ENCODE data around the gene ARCN1.
A peak's percentile ranks its signal among the peaks of the same experiment; 100 is the strongest.
"Not testable (repeated sequence)": the region's sequence is repeated elsewhere in the genome, so short reads cannot be mapped to it uniquely, and the experiment has no call there.

Gene ARCN1

GRCh38 chr11:118609380-118610224 lies 37.4 kb downstream of the ARCN1 start:
- H3K4me3 Mint-ChIP-seq = peak overlapping the region; percentile 79
- no peak overlapping the region for H3K27ac Mint-ChIP-seq
- DNase-seq = peak; percentile 38
- H3K4me1 Mint-ChIP-seq = peaks cover 65% of the 10 kb centered on the region
- no peaks in the 10 kb centered on the region for H3K9me3 Mint-ChIP-seq
- TF ChIP-seq CTCF (IDR thresholded peaks at IDR 0.05) = no peak
- no peaks in the 10 kb centered on the region for H3K36me3 Mint-ChIP-seq (ENCODE audit: low read depth)
- peaks cover 59% of the 10 kb centered on the region for H3K27me3 Mint-ChIP-seq (ENCODE audit: low read depth, poor library complexity)

GRCh38 chr11:118610225-118610772 lies 38.1 kb downstream of the ARCN1 start:
- Mint-ChIP-seq H3K27ac (no peak overlapping the region), H3K27me3 (ENCODE audit: low read depth, poor library complexity) (peaks cover 59% of the 10 kb centered on the region), H3K4me1 (peaks cover 65% of the 10 kb centered on the region), H3K4me3 (peak overlapping the region; percentile 72), H3K36me3 (ENCODE audit: low read depth) (no peaks in the 10 kb centered on the region), H3K9me3 (no peaks in the 10 kb centered on the region)
- no peak for TF ChIP-seq CTCF (IDR thresholded peaks at IDR 0.05)
- DNase-seq = peak; percentile 24

GRCh38 chr11:118610773-118611432 lies 38.7 kb downstream of the ARCN1 start:
- peak; percentile 81 for TF ChIP-seq CTCF (IDR thresholded peaks at IDR 0.05)
- peaks cover 54% of the 10 kb centered on the region for H3K27me3 Mint-ChIP-seq (ENCODE audit: low read depth, poor library complexity)
- peaks cover 65% of the 10 kb centered on the region for H3K4me1 Mint-ChIP-seq
- H3K4me3 Mint-ChIP-seq = peak overlapping the region; percentile 68
- no peaks in the 10 kb centered on the region for H3K36me3 Mint-ChIP-seq (ENCODE audit: low read depth)
- no peaks in the 10 kb centered on the region for H3K9me3 Mint-ChIP-seq
- peak; percentile 88 for DNase-seq
- H3K27ac Mint-ChIP-seq = no peak overlapping the region

- H3K36me3 Mint-ChIP-seq (ENCODE audit: low read depth); H3K9me3 Mint-ChIP-seq; H3K27ac Mint-ChIP-seq; DNase-seq: not testable (repeated sequence)
- Mint-ChIP-seq H3K4me1 (peaks cover 65% of the 10 kb centered on the region), H3K27me3 (ENCODE audit: low read depth, poor library complexity) (peaks cover 53% of the 10 kb centered on the region), H3K4me3 (peak overlapping the region; percentile 68)
These were observed 39.2 kb downstream of the ARCN1 start for GRCh38 chr11:118611433-118611795.

GRCh38 chr11:118612378-118612777 lies 40.2 kb downstream of the ARCN1 start:
- no peak for TF ChIP-seq CTCF (IDR thresholded peaks at IDR 0.05)
- Mint-ChIP-seq H3K9me3 (no peaks in the 10 kb centered on the region), H3K27ac (no peak overlapping the region), H3K4me1 (peaks cover 66% of the 10 kb centered on the region), H3K36me3 (ENCODE audit: low read depth) (no peaks in the 10 kb centered on the region), H3K4me3 (no peak overlapping the region), H3K27me3 (ENCODE audit: low read depth, poor library complexity) (peaks cover 44% of the 10 kb centered on the region)
- DNase-seq = no peak

GRCh38 chr11:118614511-118614910 lies 42.3 kb downstream of the ARCN1 start:
- TF ChIP-seq CTCF (IDR thresholded peaks at IDR 0.05) = no peak
- peaks cover 76% of the 10 kb centered on the region for H3K4me1 Mint-ChIP-seq
- H3K9me3 Mint-ChIP-seq = no peaks in the 10 kb centered on the region
- peak overlapping the region; percentile 29 for H3K27ac Mint-ChIP-seq
- no peak for DNase-seq
- H3K27me3 Mint-ChIP-seq (ENCODE audit: low read depth, poor library complexity) = peaks cover 25% of the 10 kb centered on the region
- no peak overlapping the region for H3K4me3 Mint-ChIP-seq
- no peaks in the 10 kb centered on the region for H3K36me3 Mint-ChIP-seq (ENCODE audit: low read depth)

All from nephron progenitor cell (in vitro differentiated cells).